NCI-H748 treated with DMSO at 0.1 percent for 48 hours (cell line): Measurements from ENCODE around the gene AP2B1.
"Not testable (repeated sequence)": the region's sequence is repeated elsewhere in the genome, so short reads cannot be mapped to it uniquely, and the experiment has no call there.

Experiments used
- DNase-seq: peaks from one replicate; lab custom pipeline; 2025; lab: John Stamatoyannopoulos, UW

AP2B1 gene

GRCh38 chr17:35587074-35587961 is at the start of gene AP2B1:
AP2B1 (plus strand) TSS chr17:35587322; CDS start chr17:35594031, 6,709 bp downstream.
- peak; percentile 93 for DNase-seq

- no peak for DNase-seq
Measured at GRCh38 chr17:35537601-35538141, 49.5 kb upstream of the AP2B1 start, which contains the start of gene SLFN12L. SLFN12L (minus strand) TSS chr17:35537678; CDS start chr17:35522364, 15,314 bp downstream.

- DNase-seq, result no peak
Measured at GRCh38 chr17:35539659-35540026, 47.5 kb upstream of the AP2B1 start.

- DNase-seq, result no peak
Measured at GRCh38 chr17:35540589-35541404, 46.3 kb upstream of the AP2B1 start.

- no peak for DNase-seq
Measured at GRCh38 chr17:35541434-35541833, 45.7 kb upstream of the AP2B1 start.

- DNase-seq, result no peak
Measured at GRCh38 chr17:35542990-35543389, 44.1 kb upstream of the AP2B1 start.

GRCh38 chr17:35543856-35544255 is 43.3 kb upstream of the AP2B1 start:
- no peak for DNase-seq

- DNase-seq, result no peak
Measured at GRCh38 chr17:35545150-35545549, 42.0 kb upstream of the AP2B1 start.

- no peak for DNase-seq
Measured at GRCh38 chr17:35546487-35546886, 40.6 kb upstream of the AP2B1 start.

- no peak for DNase-seq
Measured at GRCh38 chr17:35548208-35548810, 38.8 kb upstream of the AP2B1 start.

- DNase-seq, result no peak
Measured at GRCh38 chr17:35548978-35549377, 38.1 kb upstream of the AP2B1 start.

GRCh38 chr17:35553310-35553709 is 33.8 kb upstream of the AP2B1 start:
- no peak for DNase-seq

GRCh38 chr17:35554668-35555067 is 32.5 kb upstream of the AP2B1 start:
- no peak for DNase-seq

GRCh38 chr17:35555691-35556090 is 31.4 kb upstream of the AP2B1 start:
- no peak for DNase-seq

- DNase-seq, result no peak
Measured at GRCh38 chr17:35557353-35557752, 29.8 kb upstream of the AP2B1 start.

- DNase-seq, result no peak
Measured at GRCh38 chr17:35559495-35560210, 27.5 kb upstream of the AP2B1 start.

GRCh38 chr17:35560703-35561102 is 26.4 kb upstream of the AP2B1 start, which contains the start of gene SLFN14:
SLFN14 (minus strand) TSS chr17:35560819; CDS start chr17:35558062, 2,757 bp downstream.
- DNase-seq, result no peak

GRCh38 chr17:35563181-35563580 is 23.9 kb upstream of the AP2B1 start:
- not testable (repeated sequence) for DNase-seq

- DNase-seq, result no peak
Measured at GRCh38 chr17:35566968-35567367, 20.2 kb upstream of the AP2B1 start.

GRCh38 chr17:35568561-35568960 is 18.6 kb upstream of the AP2B1 start:
- DNase-seq, result no peak

GRCh38 chr17:35569405-35569804 is 17.7 kb upstream of the AP2B1 start:
- DNase-seq, result no peak
